H9 (cell line): ENCODE data around the gene LSS. TPM values are rescaled to one million over a fixed set of nuclear protein-coding genes. Genes with fewer than 3 reads are reported as not detected.

ENCODE experiments used
- DNase-seq: peaks from one replicate; pipeline ENCODE4 v3.0.0-alpha.2; 2017
- H2AFZ ChIP-seq: one replicate; pipeline ENCODE4 v1.6.1; 2013; ENCODE audit warnings: mild to moderate bottlenecking, low read length, control low read depth, moderate library complexity
- H2AK5ac ChIP-seq: 2 replicates; pipeline ENCODE4 v1.6.1; 2013; ENCODE audit warnings: low read length, control low read depth, mixed read lengths; ENCODE audit not compliant: insufficient read length
- H2BK120ac ChIP-seq: one replicate; pipeline ENCODE4 v1.6.1; 2013; ENCODE audit warnings: low read depth, mild to moderate bottlenecking, low read length, control low read depth, inconsistent platforms; ENCODE audit not compliant: poor library complexity, severe bottlenecking
- H2BK12ac ChIP-seq: 2 replicates; pipeline ENCODE4 v1.6.1; 2013; ENCODE audit warnings: low read length, control low read depth, mixed read lengths, low read depth; ENCODE audit not compliant: insufficient read length
- H2BK15ac ChIP-seq: 2 replicates; pipeline ENCODE4 v1.6.1; 2013; ENCODE audit warnings: low read depth, low read length, control low read depth
- H2BK20ac ChIP-seq: one replicate; pipeline ENCODE4 v1.6.1; 2013; ENCODE audit warnings: low read depth, mild to moderate bottlenecking, low read length, control low read depth, inconsistent platforms; ENCODE audit not compliant: poor library complexity, severe bottlenecking
- H2BK5ac ChIP-seq: 2 replicates; pipeline ENCODE4 v1.6.1; 2013; ENCODE audit warnings: low read length, control low read depth, mixed read lengths; ENCODE audit not compliant: insufficient read length
- H3K14ac ChIP-seq: 2 replicates; pipeline ENCODE4 v1.6.1; 2013; ENCODE audit warnings: low read length, control low read depth; ENCODE audit not compliant: insufficient read depth
- H3K18ac ChIP-seq: 2 replicates; pipeline ENCODE4 v1.6.1; 2013; ENCODE audit warnings: low read depth, mild to moderate bottlenecking, mixed read lengths, low read length, control low read depth; ENCODE audit not compliant: insufficient read length
- H3K23ac ChIP-seq: 2 replicates; pipeline ENCODE4 v1.6.1; 2013; ENCODE audit warnings: low read length, control low read depth, mixed read lengths, low read depth; ENCODE audit not compliant: insufficient read length
- H3K23me2 ChIP-seq: 2 replicates; pipeline ENCODE4 v1.6.1; 2013; ENCODE audit warnings: low read depth, mild to moderate bottlenecking, mixed read lengths, low read length, control low read depth; ENCODE audit not compliant: insufficient read length, poor library complexity, severe bottlenecking
- H3K27ac ChIP-seq: 2 replicates; pipeline ENCODE4 v1.5.1; 2013; ENCODE audit warnings: low read length, control low read depth, mixed read lengths, low read depth; ENCODE audit not compliant: insufficient read length
- H3K27me3 ChIP-seq: 2 replicates; pipeline ENCODE4 v1.6.1; 2013; ENCODE audit warnings: low read length, control low read depth, inconsistent platforms; ENCODE audit not compliant: insufficient read depth
- H3K4ac ChIP-seq: 2 replicates; pipeline ENCODE4 v1.6.1; 2013; ENCODE audit warnings: low read depth, mild to moderate bottlenecking, control low read depth, inconsistent platforms, low read length, moderate library complexity
- H3K4me1 ChIP-seq: 2 replicates; pipeline ENCODE4 v1.6.1; 2013; ENCODE audit warnings: low read length, control low read depth, inconsistent platforms; ENCODE audit not compliant: insufficient read depth
- H3K4me2 ChIP-seq: 2 replicates; pipeline ENCODE4 v1.6.1; 2013; ENCODE audit warnings: low read length, control low read depth, mixed read lengths; ENCODE audit not compliant: insufficient read length, insufficient read depth
- H3K56ac ChIP-seq: 2 replicates; pipeline ENCODE4 v1.6.1; 2013; ENCODE audit warnings: low read depth, mild to moderate bottlenecking, mixed read lengths, low read length, control low read depth; ENCODE audit not compliant: insufficient read length
- H3K79me1 ChIP-seq: 2 replicates; pipeline ENCODE4 v1.6.1; 2013; ENCODE audit warnings: low read depth, mild to moderate bottlenecking, moderate library complexity, low read length, control low read depth, inconsistent platforms; ENCODE audit not compliant: insufficient read depth, poor library complexity, severe bottlenecking
- H3K79me2 ChIP-seq: 2 replicates; pipeline ENCODE4 v1.6.1; 2013; ENCODE audit warnings: low read length, control low read depth, inconsistent platforms; ENCODE audit not compliant: insufficient read depth
- H3K9ac ChIP-seq: 2 replicates; pipeline ENCODE4 v1.6.1; 2013; ENCODE audit warnings: low read length, control low read depth, mixed read lengths; ENCODE audit not compliant: insufficient read length; ENCODE audit errors: extremely low read depth
- H3K9me3 ChIP-seq: one replicate; pipeline ENCODE4 v1.6.1; 2013; ENCODE audit warnings: low read depth, low read length, inconsistent platforms; ENCODE audit not compliant: control insufficient read depth
- H3T11ph ChIP-seq: one replicate; pipeline ENCODE4 v1.6.1; 2013; ENCODE audit warnings: mild to moderate bottlenecking, low read length, control low read depth, inconsistent platforms
- H4K20me1 ChIP-seq: one replicate; pipeline ENCODE4 v1.6.1; 2013; ENCODE audit not compliant: control insufficient read depth, insufficient read length, insufficient read depth
- H4K5ac ChIP-seq: 2 replicates; pipeline ENCODE4 v1.6.1; 2013; ENCODE audit warnings: low read depth, mild to moderate bottlenecking, mixed read lengths, low read length, control low read depth; ENCODE audit not compliant: insufficient read length
- H4K8ac ChIP-seq: replicated peaks from 2 replicates; pipeline ENCODE4 v1.6.1; 2013; ENCODE audit warnings: low read length, control low read depth, mixed read lengths, low read depth; ENCODE audit not compliant: insufficient read length
- H4K91ac ChIP-seq: 2 replicates; pipeline ENCODE4 v1.6.1; 2013; ENCODE audit warnings: low read depth, mild to moderate bottlenecking, moderate library complexity, mixed read lengths, low read length, control low read depth; ENCODE audit not compliant: insufficient read length
- H3K27ac Mint-ChIP-seq, 3 experiments: 2 replicates in 2 of 3; 3 replicates in 1 of 3; pipeline ENCODE4 v1.8.0; 2020 to 2021; ENCODE audit warnings: mixed read lengths in 3 of 3, mild to moderate bottlenecking in 1 of 3, moderate library complexity in 1 of 3
- H3K27me3 Mint-ChIP-seq: 2 replicates; pipeline ENCODE4 v1.8.0; 2021; ENCODE audit warnings: low read depth, mild to moderate bottlenecking, moderate library complexity, mixed read lengths
- H3K36me3 Mint-ChIP-seq, 3 experiments: 2 replicates in 2 of 3; 3 replicates in 1 of 3; pipeline ENCODE4 v1.8.0; 2020 to 2021; ENCODE audit warnings: low read depth in 3 of 3, mixed read lengths in 3 of 3; ENCODE audit not compliant: insufficient read depth in 1 of 3
- H3K4me1 Mint-ChIP-seq, 2 experiments: 2 replicates each; pipeline ENCODE4 v1.8.0; 2020; ENCODE audit warnings: mixed read lengths in 2 of 2
- H3K4me3 Mint-ChIP-seq, 2 experiments: 2 replicates in 1 of 2; 3 replicates in 1 of 2; pipeline ENCODE4 v1.8.0; 2020 to 2021; ENCODE audit warnings: mild to moderate bottlenecking in 2 of 2, mixed read lengths in 2 of 2, moderate library complexity in 1 of 2
- H3K9me3 Mint-ChIP-seq, 2 experiments: 2 replicates in 1 of 2; 3 replicates in 1 of 2; pipeline ENCODE4 v1.8.0; 2020; ENCODE audit warnings: mild to moderate bottlenecking in 2 of 2, mixed read lengths in 2 of 2, moderate library complexity in 1 of 2
- WGBS: extraction: QIAGEN DNeasy Blood & Tissue Kit; methylation state at CpG from one replicate; pipeline ENCODE4 v1.1.7; 2013; ENCODE audit warnings: missing lambda C conversion rate, low lambda C conversion rate, mixed read lengths; ENCODE audit not compliant: insufficient read length; ENCODE audit errors: extremely low coverage; 5-methylcytosine and 5-hydroxymethylcytosine counted together
- total RNA-seq: library from RNA; stranded (reverse); gene quantifications from 2 replicates; pipeline ENCODE4 v1.2.1, GENCODE V29; 2021
- TF ChIP-seq, protein P1 (sequence below): fragments of 200-600 bp; sonication (generic); conservative IDR thresholded peaks from 3 replicates; pipeline ENCODE4 v1.8.0; 2021; ENCODE audit warnings: antibody characterized with exemption, mild to moderate bottlenecking

LSS gene
- total RNA-seq, 1 experiment from 2014 or later: 69.2 TPM

DNA sequence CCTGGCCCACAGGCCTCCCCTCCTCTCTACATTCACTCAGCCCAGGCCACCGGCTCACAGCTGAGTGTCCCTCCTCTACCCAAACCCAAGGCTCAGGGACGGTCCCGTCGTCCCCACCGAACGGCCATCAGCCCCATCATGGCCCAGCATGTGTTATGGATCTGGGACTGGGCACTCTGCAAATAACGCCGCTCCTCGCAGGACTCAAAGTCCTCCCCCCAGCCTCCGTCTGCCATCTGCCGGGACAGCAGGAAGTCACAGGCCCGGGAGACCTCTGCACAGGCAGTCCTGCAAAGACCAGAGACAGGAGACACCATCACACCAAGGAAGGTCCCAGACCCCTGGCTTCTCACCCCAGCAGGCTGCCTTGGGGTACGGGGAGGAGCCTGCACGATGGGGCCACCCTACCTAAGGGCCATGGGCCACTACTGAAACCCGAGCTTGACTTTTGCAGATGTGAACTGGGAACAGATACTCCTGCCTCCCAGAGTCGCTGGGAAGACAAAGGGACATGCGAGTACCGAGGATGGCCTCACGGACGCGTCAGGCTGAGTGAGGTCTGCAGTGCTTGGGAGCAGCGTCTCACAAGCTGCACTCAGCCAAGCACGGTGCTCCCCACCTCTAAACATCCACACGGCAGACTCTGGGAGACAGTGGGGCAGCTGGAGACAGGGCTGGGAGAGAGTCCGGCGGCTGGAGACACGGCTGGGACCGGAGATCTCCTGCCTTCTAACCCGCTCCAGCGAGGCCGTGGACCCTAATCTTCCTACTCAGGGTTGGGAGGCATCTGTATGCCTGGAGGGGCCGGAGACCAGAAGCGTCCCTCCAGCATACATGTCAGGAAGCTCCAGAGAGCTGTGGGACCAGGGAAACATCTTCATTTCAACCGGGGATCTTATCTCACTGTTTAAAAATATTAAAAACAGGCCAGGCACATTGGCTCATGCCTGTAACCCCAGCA is 33.9 kb downstream of the LSS start:
- peak; percentile 26 for DNase-seq
- Histone ChIP-seq H4K20me1 (no peaks in the 10 kb centered on the region), H2AFZ (no peak overlapping the region), H3K56ac (no peak overlapping the region), H2BK5ac (no peak overlapping the region), H3K27ac (no peak overlapping the region), H4K91ac (no peak overlapping the region), H3K79me2 (no peaks in the 10 kb centered on the region), H2BK120ac (no peak overlapping the region), H3K23ac (no peak overlapping the region), H3K9ac (no peak overlapping the region), H2AK5ac (no peak overlapping the region), H3K18ac (no peak overlapping the region), H3K4me2 (no peak overlapping the region), H4K8ac (no peak overlapping the region), H3K23me2 (no peaks in the 10 kb centered on the region), H3K4me1 (no peaks in the 10 kb centered on the region), H3T11ph (no peak overlapping the region), H3K27me3 (no peaks in the 10 kb centered on the region), H2BK20ac (no peak overlapping the region), H2BK15ac (no peak overlapping the region), H3K79me1 (no peaks in the 10 kb centered on the region), H3K4ac (no peak overlapping the region), H3K9me3 (no peaks in the 10 kb centered on the region), H4K5ac (no peak overlapping the region), H2BK12ac (no peak overlapping the region), H3K14ac (no peak overlapping the region)
- Mint-ChIP-seq H3K27me3 (no peaks in the 10 kb centered on the region), H3K36me3 (peaks cover 47 to 71% (median 66%) of the 10 kb centered on the region in 3 experiments; a peak in 6 of 7 replicates), H3K4me1 (no peaks in the 10 kb centered on the region), H3K9me3 (no peaks in the 10 kb centered on the region), H3K27ac (peak overlapping the region; percentile 57 to 81 (median 59); a peak in 3 of 7 replicates), H3K4me3 (no peak overlapping the region; a peak in 1 of 5 replicates)
- TF ChIP-seq, protein P1, sequence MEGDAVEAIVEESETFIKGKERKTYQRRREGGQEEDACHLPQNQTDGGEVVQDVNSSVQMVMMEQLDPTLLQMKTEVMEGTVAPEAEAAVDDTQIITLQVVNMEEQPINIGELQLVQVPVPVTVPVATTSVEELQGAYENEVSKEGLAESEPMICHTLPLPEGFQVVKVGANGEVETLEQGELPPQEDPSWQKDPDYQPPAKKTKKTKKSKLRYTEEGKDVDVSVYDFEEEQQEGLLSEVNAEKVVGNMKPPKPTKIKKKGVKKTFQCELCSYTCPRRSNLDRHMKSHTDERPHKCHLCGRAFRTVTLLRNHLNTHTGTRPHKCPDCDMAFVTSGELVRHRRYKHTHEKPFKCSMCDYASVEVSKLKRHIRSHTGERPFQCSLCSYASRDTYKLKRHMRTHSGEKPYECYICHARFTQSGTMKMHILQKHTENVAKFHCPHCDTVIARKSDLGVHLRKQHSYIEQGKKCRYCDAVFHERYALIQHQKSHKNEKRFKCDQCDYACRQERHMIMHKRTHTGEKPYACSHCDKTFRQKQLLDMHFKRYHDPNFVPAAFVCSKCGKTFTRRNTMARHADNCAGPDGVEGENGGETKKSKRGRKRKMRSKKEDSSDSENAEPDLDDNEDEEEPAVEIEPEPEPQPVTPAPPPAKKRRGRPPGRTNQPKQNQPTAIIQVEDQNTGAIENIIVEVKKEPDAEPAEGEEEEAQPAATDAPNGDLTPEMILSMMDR: no peak
- WGBS: no CpG with 5 or more reads among the region's 34 CpGs
